Left forelimb (tissue), 1 donor: ENCODE measurements around the gene PNPO.

Experiments used
- DNase-seq: peaks from one replicate; pipeline ENCODE4 v3.0.0-alpha.2; 2018; ENCODE audit warnings: low spot score

Gene PNPO

GRCh38 chr17:47998044-47998443 lies 56.7 kb downstream of the PNPO start:
- no peak for DNase-seq
